A673 (cell line): ENCODE results near the gene MGLL. TPM values are rescaled to one million over a fixed set of nuclear protein-coding genes. Genes with fewer than 3 reads are reported as not detected.

Source experiments
- BruUV-seq: library from RNA; stranded (reverse); fragments of 400-500 nt; replicated peaks from 2 replicates; lab custom pipeline; 2021; lab: Mats Ljungman, UMichigan
- CTCF ChIA-PET: fragments of 300-600 bp; sonication (Branson Sonifier 250); formaldehyde crosslinking; loops from one replicate; lab custom pipeline; 2022; ENCODE audit warnings: antibody characterized with exemption; lab: Charles Lee
- POLR2A ChIA-PET: fragments of 300-600 bp; sonication (Branson Sonifier 250); formaldehyde crosslinking; loops from one replicate; lab custom pipeline; 2022; ENCODE audit warnings: antibody characterized with exemption; ENCODE audit not compliant: low non-redundant PET; lab: Charles Lee
- DNase-seq: peaks from one replicate; pipeline ENCODE4 v3.0.0-alpha.2; 2015; ENCODE audit warnings: low spot score
- H3K27ac ChIP-seq: fragments of 200-600 bp; sonication (generic); 2 replicates; pipeline ENCODE4 v1.5.1; 2016; ENCODE audit warnings: mixed run types, low read depth, mild to moderate bottlenecking, mixed read lengths, antibody characterized with exemption, low read length; ENCODE audit not compliant: poor library complexity, severe bottlenecking
- H3K27me3 ChIP-seq: fragments of 200-600 bp; sonication (generic); replicated peaks from 2 replicates; pipeline ENCODE4 v1.6.1; 2017; ENCODE audit warnings: mixed run types, low read depth, mild to moderate bottlenecking, mixed read lengths, antibody characterized with exemption, low read length; ENCODE audit not compliant: insufficient read depth, poor library complexity
- H3K36me3 ChIP-seq: fragments of 200-600 bp; sonication (generic); 2 replicates; pipeline ENCODE4 v1.6.1; 2016; ENCODE audit warnings: mixed run types, mild to moderate bottlenecking, mixed read lengths, antibody characterized with exemption, low read length; ENCODE audit not compliant: insufficient read depth, poor library complexity, severe bottlenecking
- H3K4me1 ChIP-seq: fragments of 200-600 bp; sonication (generic); 2 replicates; pipeline ENCODE4 v1.6.1; 2017; ENCODE audit warnings: mixed run types, mild to moderate bottlenecking, mixed read lengths, antibody characterized with exemption, low read length; ENCODE audit not compliant: insufficient read depth, poor library complexity, severe bottlenecking
- H3K4me3 ChIP-seq: fragments of 200-600 bp; sonication (generic); 2 replicates; pipeline ENCODE4 v1.5.1; 2016; ENCODE audit warnings: low read depth, mixed run types, mild to moderate bottlenecking, mixed read lengths, low read length; ENCODE audit not compliant: poor library complexity, severe bottlenecking
- H3K9me3 ChIP-seq: fragments of 200-600 bp; sonication (generic); 2 replicates; pipeline ENCODE4 v1.6.1; 2016; ENCODE audit warnings: mixed run types, low read depth, mild to moderate bottlenecking, mixed read lengths, antibody characterized with exemption, low read length; ENCODE audit not compliant: poor library complexity, severe bottlenecking
- CTCF ChIP-seq: fragments of 300-800, 200-600 bp; sonication (generic); conservative IDR thresholded peaks from 2 replicates; pipeline ENCODE4 v1.5.1; 2017; ENCODE audit warnings: low read depth, mild to moderate bottlenecking, antibody characterized with exemption, low read length, moderate library complexity, mixed read lengths
- EZH2 ChIP-seq: fragments of 200-600 bp; sonication (generic); IDR thresholded peaks from 2 replicates; pipeline ENCODE4 v1.6.1; 2017; ENCODE audit warnings: borderline replicate concordance, low read depth, mild to moderate bottlenecking, mixed read lengths, antibody characterized with exemption, low read length; ENCODE audit not compliant: poor library complexity, severe bottlenecking
- intact Hi-C: fragments of 100-400 bp; cut with micrococcal nuclease; formaldehyde crosslinking; loops from one replicate; pipeline ENCODE4 v1.10.0; 2022; ENCODE audit not compliant: unreplicated experiment
- total RNA-seq: library from RNA; stranded (reverse); gene quantifications from 2 replicates; pipeline ENCODE4 v1.2.3, GENCODE V29; 2021

The MGLL gene
- total RNA-seq, 1 experiment from 2014 or later, result 0.39 TPM

- ChIA-PET POLR2A (no interaction called here), CTCF (no interaction called here)
- Histone ChIP-seq H3K9me3 (no peaks in the 10 kb centered on the region), H3K4me1 (peaks cover 15% of the 10 kb centered on the region), H3K27me3 (peaks cover 20% of the 10 kb centered on the region), H3K36me3 (no peaks in the 10 kb centered on the region), H3K27ac (no peak overlapping the region), H3K4me3 (no peak overlapping the region)
- TF ChIP-seq CTCF (no peak), EZH2 (no peak)
- intact Hi-C loops, result no loop called here
- no TSS peak for BruUV-seq
- DNase-seq, result no peak
Observed at GRCh38 chr3:127817406-127817841, 4.9 kb downstream of the MGLL start.

- DNase-seq, result no peak
- intact Hi-C loops, result no loop called here
- no peak overlapping the region for H3K4me3 ChIP-seq
- H3K27ac ChIP-seq, result no peak overlapping the region
- no peaks in the 10 kb centered on the region for H3K9me3 ChIP-seq
- no peaks in the 10 kb centered on the region for H3K36me3 ChIP-seq
- H3K4me1 ChIP-seq, result peaks cover 15% of the 10 kb centered on the region
- H3K27me3 ChIP-seq, result peaks cover 14% of the 10 kb centered on the region
- ChIA-PET POLR2A (no interaction called here), CTCF (no interaction called here)
- no TSS peak for BruUV-seq
- no peak for TF ChIP-seq CTCF
- no peak for TF ChIP-seq EZH2
Observed at GRCh38 chr3:127816783-127817405, 5.4 kb downstream of the MGLL start.

- Histone ChIP-seq H3K9me3 (no peaks in the 10 kb centered on the region), H3K4me1 (peaks cover 9% of the 10 kb centered on the region), H3K4me3 (no peak overlapping the region), H3K36me3 (no peaks in the 10 kb centered on the region), H3K27ac (no peak overlapping the region), H3K27me3 (peaks cover 12% of the 10 kb centered on the region)
- BruUV-seq, result no TSS peak
- DNase-seq, result no peak
- intact Hi-C loops, result no loop called here
- TF ChIP-seq EZH2 (no peak), CTCF (no peak)
- POLR2A ChIA-PET, result no interaction called here
- CTCF ChIA-PET, result no interaction called here
Observed at GRCh38 chr3:127815641-127816605, 6.4 kb downstream of the MGLL start.
